HCT116 (cell line): ENCODE results near the gene TMEM25. TPM values are rescaled to one million over a fixed set of nuclear protein-coding genes. Genes with fewer than 3 reads are reported as not detected.

Experiments used
- ATAC-seq: fragments of 200-7000 bp; cut with Tn5 transposase; 2 replicates; pipeline ENCODE4 v1.9.1; 2020; ENCODE audit warnings: mild to moderate bottlenecking, moderate library complexity
- BruUV-seq: library from RNA; stranded (reverse); fragments of 400-500 nt; replicated peaks from 2 replicates; lab custom pipeline; 2021; lab: Mats Ljungman, UMichigan
- CTCF ChIA-PET: fragments of 300-600 bp; sonication (Branson Sonifier 250); formaldehyde crosslinking; loops from one replicate; lab custom pipeline; 2021; ENCODE audit warnings: antibody characterized with exemption; lab: Charles Lee
- POLR2A ChIA-PET: fragments of 300-600, 350-600 bp; sonication (Branson Sonifier 250); formaldehyde crosslinking; loops from one replicate; lab custom pipeline; 2021; ENCODE audit warnings: antibody characterized with exemption; lab: Charles Lee
- RAD21 ChIA-PET, 2 experiments: fragments of 300-600 bp; sonication (Branson Sonifier 250); formaldehyde crosslinking; loops; one replicate each; lab custom pipeline; 2023; ENCODE audit warnings: low total read pairs in 2 of 2; ENCODE audit not compliant: uncharacterized antibody in 2 of 2, unreplicated experiment in 2 of 2, low non-redundant PET in 1 of 2; lab: Charles Lee
- DNase-seq: peaks from one replicate; pipeline ENCODE4 v3.0.0-alpha.2; 2010; ENCODE audit warnings: low read depth, low spot score
- H2AFZ ChIP-seq: fragments of 200-600 bp; shearing (Covaris generic), sonication (generic); 2 replicates; pipeline ENCODE4 v1.6.1; 2017; ENCODE audit warnings: low read depth, mixed run types, mixed read lengths, antibody characterized with exemption, low read length; ENCODE audit not compliant: poor library complexity, severe bottlenecking
- H3K27ac ChIP-seq: 2 replicates; pipeline ENCODE4 v1.5.1; 2012; ENCODE audit warnings: low read depth, low read length
- H3K27me3 ChIP-seq: fragments of 200-600 bp; sonication (generic); 2 replicates; pipeline ENCODE4 v1.6.1; 2016; ENCODE audit warnings: mixed run types, low read length, mixed read lengths; ENCODE audit not compliant: insufficient read depth
- H3K36me3 ChIP-seq, 2 experiments: fragments of 200-500 bp in 1 of 2; fragments of 200-600 bp in 1 of 2; sonication (Bioruptor generic) in 1 of 2; sonication (generic) in 1 of 2; 2 replicates each; pipeline versions ENCODE4 v1.5.1 to v1.6.1; 2014 to 2016; ENCODE audit warnings: low read length in 2 of 2, inconsistent platforms in 1 of 2, mixed read lengths in 1 of 2, mixed run types in 1 of 2; ENCODE audit not compliant: insufficient read depth in 2 of 2, control insufficient read depth in 1 of 2
- H3K4me1 ChIP-seq, 2 experiments: fragments of 200-600 bp in 1 of 2; sonication (generic) in 1 of 2; 2 replicates each; pipeline versions ENCODE4 v1.5.1 to v1.6.1; 2012 to 2017; ENCODE audit warnings: low read length in 2 of 2, inconsistent platforms in 1 of 2, mild to moderate bottlenecking in 1 of 2, mixed read lengths in 1 of 2, mixed run types in 1 of 2, moderate library complexity in 1 of 2; ENCODE audit not compliant: insufficient read depth in 2 of 2, control insufficient read depth in 1 of 2
- H3K4me2 ChIP-seq: fragments of 200-600 bp; sonication (generic); 2 replicates; pipeline ENCODE4 v1.6.1; 2017; ENCODE audit warnings: mixed run types, low read length, mixed read lengths
- H3K4me3 ChIP-seq, 2 experiments: fragments of 200-600 bp in 1 of 2; sonication (generic) in 1 of 2; replicated peaks in 1 of 2; 2 replicates each; pipeline ENCODE4 v1.5.1; 2011 to 2016; ENCODE audit warnings: low read length in 2 of 2, control low read depth in 1 of 2, low read depth in 1 of 2, mild to moderate bottlenecking in 1 of 2, mixed read lengths in 1 of 2, mixed run types in 1 of 2
- H3K79me2 ChIP-seq: fragments of 200-600 bp; sonication (generic); 2 replicates; pipeline ENCODE4 v1.6.1; 2017; ENCODE audit warnings: mild to moderate bottlenecking, mixed run types, low read length, moderate library complexity, mixed read lengths; ENCODE audit not compliant: insufficient read depth
- H3K9ac ChIP-seq: fragments of 200-600 bp; sonication (generic); 2 replicates; pipeline ENCODE4 v1.6.1; 2016; ENCODE audit warnings: low read length, mixed read lengths
- H3K9me2 ChIP-seq: fragments of 200-600 bp; sonication (generic), shearing (Covaris generic); 2 replicates; pipeline ENCODE4 v1.6.1; 2017; ENCODE audit warnings: mixed run types, mild to moderate bottlenecking, moderate library complexity; ENCODE audit not compliant: insufficient read depth
- H3K9me3 ChIP-seq, 2 experiments: fragments of 200-500 bp in 1 of 2; fragments of 200-600 bp in 1 of 2; sonication (Bioruptor generic) in 1 of 2; sonication (generic) in 1 of 2; 2 replicates each; pipeline ENCODE4 v1.6.1; 2014 to 2017; ENCODE audit warnings: low read length in 2 of 2, mixed read lengths in 2 of 2, inconsistent platforms in 1 of 2, low read depth in 1 of 2, mild to moderate bottlenecking in 1 of 2, mixed run types in 1 of 2, moderate library complexity in 1 of 2; ENCODE audit not compliant: control insufficient read depth in 1 of 2, insufficient read depth in 1 of 2
- H4K20me1 ChIP-seq: fragments of 200-600 bp; sonication (generic), shearing (Covaris generic); 2 replicates; pipeline ENCODE4 v1.6.1; 2017; ENCODE audit warnings: mixed run types, mild to moderate bottlenecking, moderate library complexity; ENCODE audit not compliant: insufficient read depth
- CBX3 ChIP-seq: IDR thresholded peaks from 2 replicates; pipeline ENCODE4 v1.6.1; 2012; ENCODE audit warnings: low read depth
- CEBPB ChIP-seq: IDR thresholded peaks from 2 replicates; pipeline ENCODE4 v1.6.1; 2012; ENCODE audit warnings: low read depth
- ELF1 ChIP-seq: IDR thresholded peaks from 2 replicates; pipeline ENCODE4 v1.6.1; 2012; ENCODE audit warnings: low read depth, borderline replicate concordance
- EZH2phosphoT487 ChIP-seq: fragments of 200-600 bp; IDR thresholded peaks from 2 replicates; pipeline ENCODE4 v1.6.1; 2018; ENCODE audit warnings: antibody characterized with exemption, borderline replicate concordance
- FOSL1 ChIP-seq: IDR thresholded peaks from 2 replicates; pipeline ENCODE4 v1.6.1; 2012; ENCODE audit warnings: low read depth
- POLR2AphosphoS5 ChIP-seq: IDR thresholded peaks from 2 replicates; pipeline ENCODE4 v1.6.1; 2011; ENCODE audit warnings: mild to moderate bottlenecking, low read depth, low read length, moderate library complexity
- RAD21 ChIP-seq: IDR thresholded peaks from 2 replicates; pipeline ENCODE4 v1.6.1; 2012; ENCODE audit warnings: low read depth, mild to moderate bottlenecking
- SIN3A ChIP-seq: IDR thresholded peaks from 2 replicates; pipeline ENCODE4 v1.6.1; 2012; ENCODE audit warnings: low read depth
- SP1 ChIP-seq: IDR thresholded peaks from 2 replicates; pipeline ENCODE4 v1.6.1; 2012; ENCODE audit warnings: low read depth
- SRF ChIP-seq: IDR thresholded peaks from 2 replicates; pipeline ENCODE4 v1.6.1; 2012; ENCODE audit warnings: low read depth
- TCF7L2 ChIP-seq: IDR thresholded peaks from 2 replicates; pipeline ENCODE4 v1.7.0; 2011; ENCODE audit warnings: borderline replicate concordance, inconsistent platforms; ENCODE audit not compliant: insufficient read depth, insufficient read length; ENCODE audit errors: extremely low read depth
- YY1 ChIP-seq: IDR thresholded peaks from 2 replicates; pipeline ENCODE4 v1.6.1; 2011; ENCODE audit warnings: low read length, low read depth, moderate library complexity, mild to moderate bottlenecking; ENCODE audit not compliant: insufficient replicate concordance; ENCODE audit errors: extremely low read depth
- ZBTB33 ChIP-seq: IDR thresholded peaks from 2 replicates; pipeline ENCODE4 v1.6.1; 2011; ENCODE audit warnings: mild to moderate bottlenecking, low read length, moderate library complexity; ENCODE audit not compliant: insufficient replicate concordance; ENCODE audit errors: extremely low read depth
- ZFX ChIP-seq: fragments of 450-650 bp; IDR thresholded peaks from 2 replicates; pipeline ENCODE4 v1.6.1; 2017
- ZNF274 ChIP-seq: fragments of 200-500 bp; sonication (Bioruptor generic); IDR thresholded peaks from 2 replicates; pipeline ENCODE4 v1.6.1; 2014; ENCODE audit warnings: mild to moderate bottlenecking, low read depth, low read length, inconsistent platforms
- intact Hi-C: fragments of 100-400 bp; cut with micrococcal nuclease; formaldehyde crosslinking; loops from 2 replicates; pipeline ENCODE4 v1.10.0; 2022
- total RNA-seq: library from RNA; stranded (reverse); gene quantifications from one replicate; pipeline ENCODE4 v1.2.1, GENCODE V29; 2021; ENCODE audit not compliant: unreplicated experiment
- TF ChIP-seq, protein P1 (sequence below): IDR thresholded peaks from 2 replicates; pipeline ENCODE4 v1.6.1; 2012; ENCODE audit warnings: low read depth
- TF ChIP-seq, protein P2 (sequence below): IDR thresholded peaks from 2 replicates; pipeline ENCODE4 v1.6.1; 2012
- TF ChIP-seq, protein P3 (sequence below): IDR thresholded peaks from 2 replicates; pipeline ENCODE4 v1.6.1; 2012
- TF ChIP-seq, protein P4 (sequence below), 3 experiments: fragments of 200-600 bp in 1 of 3; sonication (generic) in 1 of 3; IDR thresholded peaks in 2 of 3; conservative IDR thresholded peaks in 1 of 3; 2 replicates each; pipeline ENCODE4 v1.5.1; 2012 to 2017; ENCODE audit warnings: low read depth in 2 of 3, low read length in 2 of 3, antibody characterized with exemption in 1 of 3, borderline replicate concordance in 1 of 3, control low read depth in 1 of 3, mild to moderate bottlenecking in 1 of 3, mixed read lengths in 1 of 3, mixed run types in 1 of 3, moderate library complexity in 1 of 3; ENCODE audit not compliant: insufficient read depth in 1 of 3

The TMEM25 gene
- total RNA-seq, 1 experiment from 2014 or later = 27.0 TPM

DNA sequence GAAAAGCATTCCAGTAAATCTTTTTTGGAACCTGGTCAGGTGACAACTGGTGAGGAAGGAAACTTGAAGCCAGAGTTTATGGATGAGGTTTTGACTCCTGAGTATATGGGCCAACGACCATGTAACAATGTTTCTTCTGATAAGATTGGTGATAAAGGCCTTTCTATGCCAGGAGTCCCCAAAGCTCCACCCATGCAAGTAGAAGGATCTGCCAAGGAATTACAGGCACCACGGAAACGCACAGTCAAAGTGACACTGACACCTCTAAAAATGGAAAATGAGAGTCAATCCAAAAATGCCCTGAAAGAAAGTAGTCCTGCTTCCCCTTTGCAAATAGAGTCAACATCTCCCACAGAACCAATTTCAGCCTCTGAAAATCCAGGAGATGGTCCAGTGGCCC lies 27.8 kb upstream of the TMEM25 start (continued):
- TF ChIP-seq ZNF274 (no peak), YY1 (no peak)

DNA sequence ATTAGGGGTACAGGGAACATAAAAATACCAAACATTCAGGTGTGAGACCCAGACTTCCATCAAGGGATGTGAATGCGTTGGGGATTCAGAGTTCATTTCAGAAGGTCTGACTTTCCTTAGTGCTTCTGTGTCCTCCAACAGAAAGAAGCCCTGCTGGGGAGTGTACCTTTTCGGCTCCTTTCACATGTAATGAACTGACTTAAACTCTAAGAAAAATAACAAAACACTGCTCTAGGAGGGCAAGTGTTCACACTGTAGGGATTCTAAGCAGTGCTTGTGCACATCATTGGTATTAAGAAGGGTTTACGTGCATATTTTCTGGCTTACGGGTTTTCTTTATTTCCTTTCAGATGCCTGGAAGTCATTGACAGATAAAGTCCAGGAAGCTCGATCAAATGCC lies 19.4 kb upstream of the TMEM25 start:
- ChIA-PET RAD21 (no interaction called here), CTCF (no interaction called here), POLR2A (no interaction called here)
- DNase-seq (no peak), ATAC-seq (no peak)
- Histone ChIP-seq H3K4me1 (no peaks in the 10 kb centered on the region), H3K36me3 (peaks cover 39 to 67% of the 10 kb centered on the region in 2 experiments), H3K9me2 (no peaks in the 10 kb centered on the region), H4K20me1 (no peaks in the 10 kb centered on the region; the same call in 1 of the 2 replicates), H3K27ac (no peak overlapping the region), H3K4me3 (no peak overlapping the region), H3K27me3 (no peaks in the 10 kb centered on the region), H2AFZ (no peak overlapping the region), H3K4me2 (no peak overlapping the region), H3K79me2 (no peaks in the 10 kb centered on the region), H3K9me3 (no peaks in the 10 kb centered on the region), H3K9ac (no peak overlapping the region)
- intact Hi-C loops = no loop called here
- no TSS peak for BruUV-seq
- no peak for TF ChIP-seq YY1
- no peak for TF ChIP-seq SRF
- TF ChIP-seq ZFX = no peak
- TF ChIP-seq TCF7L2 = no peak
- no peak for TF ChIP-seq POLR2AphosphoS5
- TF ChIP-seq ELF1 = no peak
- TF ChIP-seq CBX3 = no peak
- no peak for TF ChIP-seq ZBTB33
- TF ChIP-seq FOSL1 = no peak
- TF ChIP-seq, protein P1, sequence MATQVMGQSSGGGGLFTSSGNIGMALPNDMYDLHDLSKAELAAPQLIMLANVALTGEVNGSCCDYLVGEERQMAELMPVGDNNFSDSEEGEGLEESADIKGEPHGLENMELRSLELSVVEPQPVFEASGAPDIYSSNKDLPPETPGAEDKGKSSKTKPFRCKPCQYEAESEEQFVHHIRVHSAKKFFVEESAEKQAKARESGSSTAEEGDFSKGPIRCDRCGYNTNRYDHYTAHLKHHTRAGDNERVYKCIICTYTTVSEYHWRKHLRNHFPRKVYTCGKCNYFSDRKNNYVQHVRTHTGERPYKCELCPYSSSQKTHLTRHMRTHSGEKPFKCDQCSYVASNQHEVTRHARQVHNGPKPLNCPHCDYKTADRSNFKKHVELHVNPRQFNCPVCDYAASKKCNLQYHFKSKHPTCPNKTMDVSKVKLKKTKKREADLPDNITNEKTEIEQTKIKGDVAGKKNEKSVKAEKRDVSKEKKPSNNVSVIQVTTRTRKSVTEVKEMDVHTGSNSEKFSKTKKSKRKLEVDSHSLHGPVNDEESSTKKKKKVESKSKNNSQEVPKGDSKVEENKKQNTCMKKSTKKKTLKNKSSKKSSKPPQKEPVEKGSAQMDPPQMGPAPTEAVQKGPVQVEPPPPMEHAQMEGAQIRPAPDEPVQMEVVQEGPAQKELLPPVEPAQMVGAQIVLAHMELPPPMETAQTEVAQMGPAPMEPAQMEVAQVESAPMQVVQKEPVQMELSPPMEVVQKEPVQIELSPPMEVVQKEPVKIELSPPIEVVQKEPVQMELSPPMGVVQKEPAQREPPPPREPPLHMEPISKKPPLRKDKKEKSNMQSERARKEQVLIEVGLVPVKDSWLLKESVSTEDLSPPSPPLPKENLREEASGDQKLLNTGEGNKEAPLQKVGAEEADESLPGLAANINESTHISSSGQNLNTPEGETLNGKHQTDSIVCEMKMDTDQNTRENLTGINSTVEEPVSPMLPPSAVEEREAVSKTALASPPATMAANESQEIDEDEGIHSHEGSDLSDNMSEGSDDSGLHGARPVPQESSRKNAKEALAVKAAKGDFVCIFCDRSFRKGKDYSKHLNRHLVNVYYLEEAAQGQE = no peak
- TF ChIP-seq, protein P2, sequence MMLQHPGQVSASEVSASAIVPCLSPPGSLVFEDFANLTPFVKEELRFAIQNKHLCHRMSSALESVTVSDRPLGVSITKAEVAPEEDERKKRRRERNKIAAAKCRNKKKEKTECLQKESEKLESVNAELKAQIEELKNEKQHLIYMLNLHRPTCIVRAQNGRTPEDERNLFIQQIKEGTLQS = no peak
- TF ChIP-seq EZH2phosphoT487 = no peak
- TF ChIP-seq, protein P3, sequence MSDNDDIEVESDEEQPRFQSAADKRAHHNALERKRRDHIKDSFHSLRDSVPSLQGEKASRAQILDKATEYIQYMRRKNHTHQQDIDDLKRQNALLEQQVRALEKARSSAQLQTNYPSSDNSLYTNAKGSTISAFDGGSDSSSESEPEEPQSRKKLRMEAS = no peak
- TF ChIP-seq, protein P4, sequence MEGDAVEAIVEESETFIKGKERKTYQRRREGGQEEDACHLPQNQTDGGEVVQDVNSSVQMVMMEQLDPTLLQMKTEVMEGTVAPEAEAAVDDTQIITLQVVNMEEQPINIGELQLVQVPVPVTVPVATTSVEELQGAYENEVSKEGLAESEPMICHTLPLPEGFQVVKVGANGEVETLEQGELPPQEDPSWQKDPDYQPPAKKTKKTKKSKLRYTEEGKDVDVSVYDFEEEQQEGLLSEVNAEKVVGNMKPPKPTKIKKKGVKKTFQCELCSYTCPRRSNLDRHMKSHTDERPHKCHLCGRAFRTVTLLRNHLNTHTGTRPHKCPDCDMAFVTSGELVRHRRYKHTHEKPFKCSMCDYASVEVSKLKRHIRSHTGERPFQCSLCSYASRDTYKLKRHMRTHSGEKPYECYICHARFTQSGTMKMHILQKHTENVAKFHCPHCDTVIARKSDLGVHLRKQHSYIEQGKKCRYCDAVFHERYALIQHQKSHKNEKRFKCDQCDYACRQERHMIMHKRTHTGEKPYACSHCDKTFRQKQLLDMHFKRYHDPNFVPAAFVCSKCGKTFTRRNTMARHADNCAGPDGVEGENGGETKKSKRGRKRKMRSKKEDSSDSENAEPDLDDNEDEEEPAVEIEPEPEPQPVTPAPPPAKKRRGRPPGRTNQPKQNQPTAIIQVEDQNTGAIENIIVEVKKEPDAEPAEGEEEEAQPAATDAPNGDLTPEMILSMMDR (IDR thresholded peaks at IDR 0.05 in 2 of 3, conservative IDR thresholded peaks at IDR 0.05 in 1 of 3; ENCODE audit: borderline replicate concordance in 1 of 3, insufficient read depth in 1 of 3, low read depth in 2 of 3, low read length in 2 of 3) = no peak
- TF ChIP-seq CEBPB = no peak
- TF ChIP-seq SP1 = no peak
- TF ChIP-seq SIN3A = no peak
- no peak for TF ChIP-seq RAD21
